Endodermal cell (in vitro differentiated cells): ENCODE results near the gene TYROBP. TPM values are rescaled to one million over a fixed set of nuclear protein-coding genes. Genes with fewer than 3 reads are reported as not detected.

Experiments used
- DNase-seq: peaks from one replicate; pipeline ENCODE4 v3.0.0-alpha.2; 2017
- H3K27ac ChIP-seq: 2 replicates; pipeline ENCODE4 v1.5.1; 2013; ENCODE audit warnings: mild to moderate bottlenecking, low read depth, low read length, moderate library complexity
- H3K27me3 ChIP-seq: 2 replicates; pipeline ENCODE4 v1.6.1; 2013; ENCODE audit warnings: mild to moderate bottlenecking, low read length, moderate library complexity; ENCODE audit not compliant: insufficient read depth, control insufficient read depth, poor library complexity, severe bottlenecking
- H3K36me3 ChIP-seq: 2 replicates; pipeline ENCODE4 v1.7.0; 2013; ENCODE audit warnings: mild to moderate bottlenecking, low read length, moderate library complexity; ENCODE audit not compliant: control insufficient read depth, insufficient read depth
- H3K4me1 ChIP-seq: one replicate; pipeline ENCODE4 v1.7.0; 2013; ENCODE audit warnings: low read length; ENCODE audit not compliant: control insufficient read depth, insufficient read depth
- H3K4me3 ChIP-seq: 2 replicates; pipeline ENCODE4 v1.5.1; 2013; ENCODE audit warnings: mild to moderate bottlenecking, low read length, moderate library complexity
- H3K9ac ChIP-seq: 2 replicates; pipeline ENCODE4 v1.6.1; 2013; ENCODE audit warnings: mild to moderate bottlenecking, low read length, moderate library complexity; ENCODE audit not compliant: poor library complexity, severe bottlenecking; ENCODE audit errors: extremely low read depth
- H3K9me3 ChIP-seq: 2 replicates; pipeline ENCODE4 v1.6.1; 2013; ENCODE audit warnings: mild to moderate bottlenecking, low read length, moderate library complexity; ENCODE audit not compliant: control insufficient read depth
- H3K27ac Mint-ChIP-seq: 2 replicates; pipeline ENCODE4 v1.8.0; 2020; ENCODE audit warnings: mixed read lengths
- H3K27me3 Mint-ChIP-seq: 2 replicates; pipeline ENCODE4 v1.8.0; 2021; ENCODE audit warnings: mild to moderate bottlenecking, mixed read lengths; ENCODE audit not compliant: insufficient read depth
- H3K36me3 Mint-ChIP-seq: 2 replicates; pipeline ENCODE4 v1.8.0; 2020; ENCODE audit warnings: low read depth, mixed read lengths
- H3K4me1 Mint-ChIP-seq: 2 replicates; pipeline ENCODE4 v1.8.0; 2020; ENCODE audit warnings: mixed read lengths
- H3K4me3 Mint-ChIP-seq: 2 replicates; pipeline ENCODE4 v1.8.0; 2020; ENCODE audit warnings: mild to moderate bottlenecking, moderate library complexity, mixed read lengths
- H3K9me3 Mint-ChIP-seq: 2 replicates; pipeline ENCODE4 v1.8.0; 2020; ENCODE audit warnings: mild to moderate bottlenecking, mixed read lengths
- CTCF ChIP-seq: fragments of 200-600 bp; sonication (generic); conservative IDR thresholded peaks from 2 replicates; pipeline ENCODE4 v1.5.0; 2021; ENCODE audit warnings: antibody characterized with exemption, mild to moderate bottlenecking
- WGBS, 2 experiments: methylation state at CpG; one replicate each; pipeline versions ENCODE4 v1.1.5 to v1.1.7; 2013; ENCODE audit warnings: missing lambda C conversion rate in 2 of 2, mixed read lengths in 1 of 2; ENCODE audit not compliant: insufficient coverage in 1 of 2, insufficient read length in 1 of 2; 5-methylcytosine and 5-hydroxymethylcytosine counted together
- total RNA-seq, 2 donors: library from RNA; stranded (reverse); fragmentation: NEBNext Ultra II Directional in 1 of 2; extraction: Animal tissue kit (Norgen Biotek cat#: 25700) in 1 of 2; gene quantifications; 2 replicates in 1 of 2; 3 replicates in 1 of 2; pipeline ENCODE4 v1.2.1, GENCODE V29; 2021

TYROBP gene
- total RNA-seq, 2 donors from 2014 or later = not detected

DNA sequence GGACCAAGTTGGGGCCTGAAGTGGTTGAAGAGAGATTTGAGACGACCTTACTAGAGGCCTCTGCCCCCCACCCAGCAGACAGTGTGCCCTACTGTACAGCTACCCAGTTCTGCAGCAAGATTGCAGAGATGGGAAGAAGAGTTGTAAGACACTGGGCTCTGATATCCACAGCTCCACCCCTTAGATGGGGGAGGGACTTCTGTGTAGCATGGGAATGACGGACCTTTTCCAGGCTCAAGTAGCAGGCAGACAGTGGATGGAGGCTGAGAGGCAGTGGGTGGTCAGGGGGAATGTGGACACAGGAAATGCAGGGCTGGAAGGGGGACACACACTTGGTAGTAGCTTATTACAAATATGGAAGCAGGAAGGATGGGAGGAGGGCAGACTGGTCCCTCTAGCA lies 41.0 kb upstream of the TYROBP start:
- Mint-ChIP-seq H3K4me3 (no peak overlapping the region), H3K9me3 (no peaks in the 10 kb centered on the region), H3K4me1 (peaks cover 4% of the 10 kb centered on the region), H3K36me3 (peaks cover 1% of the 10 kb centered on the region), H3K27me3 (peaks cover 4% of the 10 kb centered on the region), H3K27ac (no peak overlapping the region)
- H3K9me3 ChIP-seq = no peaks in the 10 kb centered on the region
- DNase-seq = no peak
- TF ChIP-seq CTCF = no peak
- no peak overlapping the region for H3K9ac ChIP-seq
- 38 to 83% methylated on average over 1 to 2 of the region's 2 CpGs for WGBS, 2 experiments
- no peaks in the 10 kb centered on the region for H3K36me3 ChIP-seq
- H3K27ac ChIP-seq = no peak overlapping the region
- H3K27me3 ChIP-seq = no peaks in the 10 kb centered on the region
- no peaks in the 10 kb centered on the region for H3K4me1 ChIP-seq
- no peak overlapping the region for H3K4me3 ChIP-seq

- no peak overlapping the region for H3K27ac ChIP-seq
- 98 to 100% methylated on average over 2 to 4 of the region's 4 CpGs for WGBS, 2 experiments
- H3K27ac Mint-ChIP-seq = no peak overlapping the region
- H3K27me3 Mint-ChIP-seq = peaks cover 2% of the 10 kb centered on the region
- no peak for DNase-seq
- no peak overlapping the region for H3K4me3 Mint-ChIP-seq
- H3K9me3 ChIP-seq = no peaks in the 10 kb centered on the region
- peaks cover 3% of the 10 kb centered on the region for H3K36me3 ChIP-seq
- no peaks in the 10 kb centered on the region for H3K27me3 ChIP-seq
- H3K36me3 Mint-ChIP-seq = peaks cover 18% of the 10 kb centered on the region
- no peak for TF ChIP-seq CTCF
- peaks cover 5% of the 10 kb centered on the region for H3K4me1 Mint-ChIP-seq
- no peaks in the 10 kb centered on the region for H3K4me1 ChIP-seq
- H3K9ac ChIP-seq = no peak overlapping the region
- no peaks in the 10 kb centered on the region for H3K9me3 Mint-ChIP-seq
- no peak overlapping the region for H3K4me3 ChIP-seq
Observed at GRCh38 chr19:35946203-35946602, 38.1 kb upstream of the TYROBP start.

DNA sequence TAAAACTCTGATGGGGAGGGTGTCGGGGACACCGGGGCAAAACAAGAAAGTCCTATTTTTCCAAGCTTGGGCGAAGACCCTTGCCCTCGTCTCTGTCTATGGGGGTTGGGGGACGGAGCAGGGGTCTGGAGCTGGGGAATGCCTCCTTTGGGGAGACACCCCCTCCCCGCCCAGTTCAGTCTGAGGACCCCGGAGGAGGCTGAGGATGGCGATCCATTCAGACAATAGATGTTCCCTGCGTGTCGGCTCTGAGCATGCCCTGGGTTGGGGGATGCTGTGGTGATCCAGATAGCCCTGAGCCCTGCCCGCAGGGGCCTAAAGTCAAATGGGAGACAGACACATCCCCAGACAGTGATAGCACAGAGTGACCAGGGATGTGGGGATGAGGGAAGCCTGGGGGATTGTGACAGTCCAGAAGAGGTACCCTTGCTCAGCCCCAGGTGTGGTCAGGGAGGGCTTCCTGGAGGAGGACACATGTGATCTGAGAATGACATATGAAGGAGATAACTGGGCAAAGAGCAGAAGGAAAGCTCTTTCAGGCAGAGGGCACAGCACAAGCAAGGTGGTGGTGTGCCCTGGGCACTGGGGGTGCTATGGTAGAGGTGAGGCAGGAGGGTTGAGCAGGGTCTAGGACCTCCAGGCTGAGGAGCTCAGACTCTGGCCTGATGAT lies 37.2 kb upstream of the TYROBP start:
- no peak for TF ChIP-seq CTCF
- Histone ChIP-seq H3K27me3 (no peaks in the 10 kb centered on the region), H3K9ac (no peak overlapping the region), H3K4me3 (no peak overlapping the region), H3K4me1 (no peaks in the 10 kb centered on the region), H3K36me3 (peaks cover 3% of the 10 kb centered on the region), H3K27ac (no peak overlapping the region), H3K9me3 (no peaks in the 10 kb centered on the region)
- no peak for DNase-seq
- Mint-ChIP-seq H3K27me3 (peaks cover 2% of the 10 kb centered on the region), H3K27ac (no peak overlapping the region), H3K9me3 (no peaks in the 10 kb centered on the region), H3K4me1 (peaks cover 6% of the 10 kb centered on the region), H3K4me3 (no peak overlapping the region), H3K36me3 (peaks cover 19% of the 10 kb centered on the region)
- 94 to 98% methylated on average over 5 to 11 of the region's 11 CpGs for WGBS, 2 experiments
